ENCODE results near the gene CALHM4.

DNA sequence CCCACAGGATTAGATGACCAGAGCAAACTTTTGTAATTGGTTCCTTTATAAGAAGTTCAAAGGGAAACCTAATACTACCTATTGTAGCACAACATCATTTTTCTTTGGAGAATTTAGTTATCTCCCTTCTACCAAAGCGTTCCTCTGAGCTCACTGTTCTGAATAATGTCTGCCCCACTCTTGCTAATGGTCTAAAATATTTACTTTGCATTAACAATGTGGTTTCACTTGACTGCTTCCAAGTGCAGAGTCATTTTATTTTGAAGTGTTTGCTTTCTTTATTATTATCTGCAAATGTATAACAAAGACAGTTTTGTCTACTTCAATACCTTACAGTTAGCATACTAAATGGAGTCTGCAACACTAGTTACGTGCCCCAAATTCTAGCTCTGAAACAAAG lies 23.1 kb upstream of the CALHM4 start:
- TF ChIP-seq, protein P1, sequence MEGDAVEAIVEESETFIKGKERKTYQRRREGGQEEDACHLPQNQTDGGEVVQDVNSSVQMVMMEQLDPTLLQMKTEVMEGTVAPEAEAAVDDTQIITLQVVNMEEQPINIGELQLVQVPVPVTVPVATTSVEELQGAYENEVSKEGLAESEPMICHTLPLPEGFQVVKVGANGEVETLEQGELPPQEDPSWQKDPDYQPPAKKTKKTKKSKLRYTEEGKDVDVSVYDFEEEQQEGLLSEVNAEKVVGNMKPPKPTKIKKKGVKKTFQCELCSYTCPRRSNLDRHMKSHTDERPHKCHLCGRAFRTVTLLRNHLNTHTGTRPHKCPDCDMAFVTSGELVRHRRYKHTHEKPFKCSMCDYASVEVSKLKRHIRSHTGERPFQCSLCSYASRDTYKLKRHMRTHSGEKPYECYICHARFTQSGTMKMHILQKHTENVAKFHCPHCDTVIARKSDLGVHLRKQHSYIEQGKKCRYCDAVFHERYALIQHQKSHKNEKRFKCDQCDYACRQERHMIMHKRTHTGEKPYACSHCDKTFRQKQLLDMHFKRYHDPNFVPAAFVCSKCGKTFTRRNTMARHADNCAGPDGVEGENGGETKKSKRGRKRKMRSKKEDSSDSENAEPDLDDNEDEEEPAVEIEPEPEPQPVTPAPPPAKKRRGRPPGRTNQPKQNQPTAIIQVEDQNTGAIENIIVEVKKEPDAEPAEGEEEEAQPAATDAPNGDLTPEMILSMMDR (IDR thresholded peaks at IDR 0.05; ENCODE audit: low read length): no peak
- no peak for TF ChIP-seq EZH2 (optimal IDR thresholded peaks at IDR 0.05; ENCODE audit: low read depth, low read length)

Measured in MM.1S (cell line).